ENCODE data around the gene ACAD11. TPM values are rescaled to one million over a fixed set of nuclear protein-coding genes. Genes with fewer than 3 reads are reported as not detected.

Gene ACAD11
- total RNA-seq, 1 experiment from 2014 or later = 12.6 TPM

DNA sequence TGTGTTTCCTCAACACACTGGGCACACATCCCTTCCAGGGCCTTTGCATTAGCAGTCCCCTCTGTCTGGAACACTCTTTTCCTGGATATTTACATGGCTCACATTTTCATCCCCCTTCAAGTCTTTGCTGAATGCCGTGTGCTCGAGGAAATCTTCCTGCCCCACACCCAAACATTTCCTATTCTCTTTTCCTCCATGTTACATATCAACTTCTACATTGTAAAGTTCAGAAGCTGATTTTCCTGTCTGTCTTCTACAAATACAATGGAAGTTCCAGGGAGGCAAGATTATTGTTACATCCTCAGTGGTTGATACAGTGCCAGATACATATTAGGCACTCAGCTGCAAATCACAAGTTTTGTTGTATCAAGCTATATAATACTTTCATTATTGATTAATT is 4.1 kb downstream of the ACAD11 start:
- ChIA-PET POLR2A (no interaction called here), RAD21 (ENCODE audit: low non-redundant PET in 1 of 2, low total read pairs in 2 of 2, uncharacterized antibody in 2 of 2, unreplicated experiment in 2 of 2) (no interaction called here), CTCF (no interaction called here)
- DNase-seq (ENCODE audit: low read depth, low spot score) (no peak), ATAC-seq (no peak)
- Histone ChIP-seq H3K36me3 (ENCODE audit: control insufficient read depth in 1 of 2, insufficient read depth in 2 of 2, low read length in 2 of 2) (no peaks in the 10 kb centered on the region), H2AFZ (ENCODE audit: low read depth, low read length, poor library complexity, severe bottlenecking) (no peak overlapping the region), H3K27ac (ENCODE audit: low read depth, low read length) (no peak overlapping the region), H3K79me2 (ENCODE audit: insufficient read depth, low read length) (peaks cover 17% of the 10 kb centered on the region), H3K9me2 (ENCODE audit: insufficient read depth) (no peaks in the 10 kb centered on the region), H3K27me3 (ENCODE audit: insufficient read depth, low read length) (no peaks in the 10 kb centered on the region), H3K9ac (ENCODE audit: low read length) (no peak overlapping the region), H3K4me3 (replicated peaks in 1 of 2; ENCODE audit: low read depth in 1 of 2, low read length in 2 of 2) (no peak overlapping the region), H3K4me1 (ENCODE audit: control insufficient read depth in 1 of 2, insufficient read depth in 2 of 2, low read length in 2 of 2) (peaks cover 0 to 9% of the 10 kb centered on the region in 2 experiments; a peak in 2 of 4 replicates), H3K9me3 (ENCODE audit: control insufficient read depth in 1 of 2, insufficient read depth in 1 of 2, low read depth in 1 of 2, low read length in 2 of 2) (no peaks in the 10 kb centered on the region), H4K20me1 (ENCODE audit: insufficient read depth) (no peaks in the 10 kb centered on the region), H3K4me2 (ENCODE audit: low read length) (no peak overlapping the region)
- no TSS peak for BruUV-seq (replicated peaks)
- intact Hi-C loops (cut with micrococcal nuclease) = no loop called here
- TF ChIP-seq ELF1 (IDR thresholded peaks at IDR 0.05; ENCODE audit: borderline replicate concordance, low read depth) = no peak
- TF ChIP-seq CEBPB (IDR thresholded peaks at IDR 0.05; ENCODE audit: low read depth) = no peak
- no peak for TF ChIP-seq EZH2 (IDR thresholded peaks at IDR 0.05)
- TF ChIP-seq ZFX (IDR thresholded peaks at IDR 0.05) = no peak

DNA sequence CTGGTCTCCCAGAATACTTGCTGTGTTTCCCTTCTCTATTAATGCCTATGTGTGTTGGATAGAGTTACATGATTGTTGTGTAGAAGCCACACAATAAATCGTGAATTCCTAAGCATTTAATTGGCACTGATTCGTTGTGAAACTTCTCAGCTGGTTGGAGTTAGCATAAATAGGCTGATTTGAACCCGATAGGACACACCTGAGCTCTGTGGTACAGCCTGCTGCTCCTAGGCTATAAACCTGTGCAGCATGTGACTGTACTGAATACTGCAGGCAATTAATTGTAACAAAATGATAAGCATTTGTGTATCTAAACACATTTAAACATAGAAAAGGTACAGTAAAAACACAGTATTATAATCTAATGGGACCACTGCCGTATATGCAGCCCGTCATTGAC is 4.9 kb downstream of the ACAD11 start:
- intact Hi-C loops (cut with micrococcal nuclease) = no loop called here
- no peaks in the 10 kb centered on the region for H3K9me3 ChIP-seq (ENCODE audit: control insufficient read depth in 1 of 2, insufficient read depth in 1 of 2, low read depth in 1 of 2, low read length in 2 of 2)
- H3K4me3 ChIP-seq (replicated peaks in 1 of 2; ENCODE audit: low read depth in 1 of 2, low read length in 2 of 2) = no peak overlapping the region
- H3K27ac ChIP-seq (ENCODE audit: low read depth, low read length) = no peak overlapping the region
- DNase-seq (ENCODE audit: low read depth, low spot score) (no peak), ATAC-seq (no peak)
- H3K36me3 ChIP-seq (ENCODE audit: control insufficient read depth in 1 of 2, insufficient read depth in 2 of 2, low read length in 2 of 2) = no peaks in the 10 kb centered on the region
- CTCF ChIA-PET = no interaction called here
- peaks cover 0 to 9% of the 10 kb centered on the region in 2 experiments; a peak in 2 of 4 replicates for H3K4me1 ChIP-seq (ENCODE audit: control insufficient read depth in 1 of 2, insufficient read depth in 2 of 2, low read length in 2 of 2)
- H3K4me2 ChIP-seq (ENCODE audit: low read length) = no peak overlapping the region
- RAD21 ChIA-PET (ENCODE audit: low non-redundant PET in 1 of 2, low total read pairs in 2 of 2, uncharacterized antibody in 2 of 2, unreplicated experiment in 2 of 2) = no interaction called here
- H3K9me2 ChIP-seq (ENCODE audit: insufficient read depth) = no peaks in the 10 kb centered on the region
- H3K9ac ChIP-seq (ENCODE audit: low read length) = no peak overlapping the region
- peaks cover 13% of the 10 kb centered on the region; the same call in 1 of the 2 replicates for H3K79me2 ChIP-seq (ENCODE audit: insufficient read depth, low read length)
- POLR2A ChIA-PET = no interaction called here
- no peaks in the 10 kb centered on the region for H4K20me1 ChIP-seq (ENCODE audit: insufficient read depth)
- H2AFZ ChIP-seq (ENCODE audit: low read depth, low read length, poor library complexity, severe bottlenecking) = no peak overlapping the region
- no peaks in the 10 kb centered on the region for H3K27me3 ChIP-seq (ENCODE audit: insufficient read depth, low read length)
- no TSS peak for BruUV-seq (replicated peaks)
- no peak for TF ChIP-seq JUND (IDR thresholded peaks at IDR 0.05)
- TF ChIP-seq SP1 (IDR thresholded peaks at IDR 0.05; ENCODE audit: low read depth) = no peak
- TF ChIP-seq EGR1 (IDR thresholded peaks at IDR 0.05; ENCODE audit: low read depth) = no peak
- TF ChIP-seq SIN3A (IDR thresholded peaks at IDR 0.05; ENCODE audit: low read depth) = no peak
- TF ChIP-seq, protein P1, sequence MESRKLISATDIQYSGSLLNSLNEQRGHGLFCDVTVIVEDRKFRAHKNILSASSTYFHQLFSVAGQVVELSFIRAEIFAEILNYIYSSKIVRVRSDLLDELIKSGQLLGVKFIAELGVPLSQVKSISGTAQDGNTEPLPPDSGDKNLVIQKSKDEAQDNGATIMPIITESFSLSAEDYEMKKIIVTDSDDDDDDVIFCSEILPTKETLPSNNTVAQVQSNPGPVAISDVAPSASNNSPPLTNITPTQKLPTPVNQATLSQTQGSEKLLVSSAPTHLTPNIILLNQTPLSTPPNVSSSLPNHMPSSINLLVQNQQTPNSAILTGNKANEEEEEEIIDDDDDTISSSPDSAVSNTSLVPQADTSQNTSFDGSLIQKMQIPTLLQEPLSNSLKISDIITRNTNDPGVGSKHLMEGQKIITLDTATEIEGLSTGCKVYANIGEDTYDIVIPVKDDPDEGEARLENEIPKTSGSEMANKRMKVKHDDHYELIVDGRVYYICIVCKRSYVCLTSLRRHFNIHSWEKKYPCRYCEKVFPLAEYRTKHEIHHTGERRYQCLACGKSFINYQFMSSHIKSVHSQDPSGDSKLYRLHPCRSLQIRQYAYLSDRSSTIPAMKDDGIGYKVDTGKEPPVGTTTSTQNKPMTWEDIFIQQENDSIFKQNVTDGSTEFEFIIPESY (IDR thresholded peaks at IDR 0.05; ENCODE audit: extremely low read depth, insufficient replicate concordance, low read length) = no peak
- TF ChIP-seq ZNF274 (IDR thresholded peaks at IDR 0.05; ENCODE audit: low read depth, low read length) = no peak
- no peak for TF ChIP-seq RAD21 (IDR thresholded peaks at IDR 0.05; ENCODE audit: low read depth)
- no peak for TF ChIP-seq CBX3 (IDR thresholded peaks at IDR 0.05; ENCODE audit: low read depth)
- TF ChIP-seq, protein P2, sequence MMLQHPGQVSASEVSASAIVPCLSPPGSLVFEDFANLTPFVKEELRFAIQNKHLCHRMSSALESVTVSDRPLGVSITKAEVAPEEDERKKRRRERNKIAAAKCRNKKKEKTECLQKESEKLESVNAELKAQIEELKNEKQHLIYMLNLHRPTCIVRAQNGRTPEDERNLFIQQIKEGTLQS (IDR thresholded peaks at IDR 0.05) = no peak
- TF ChIP-seq EZH2phosphoT487 (IDR thresholded peaks at IDR 0.05; ENCODE audit: borderline replicate concordance) = no peak
- TF ChIP-seq, protein P3, sequence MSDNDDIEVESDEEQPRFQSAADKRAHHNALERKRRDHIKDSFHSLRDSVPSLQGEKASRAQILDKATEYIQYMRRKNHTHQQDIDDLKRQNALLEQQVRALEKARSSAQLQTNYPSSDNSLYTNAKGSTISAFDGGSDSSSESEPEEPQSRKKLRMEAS (IDR thresholded peaks at IDR 0.05) = no peak
- no peak for TF ChIP-seq CEBPB (IDR thresholded peaks at IDR 0.05; ENCODE audit: low read depth)
- no peak for TF ChIP-seq ZFX (IDR thresholded peaks at IDR 0.05)
- TF ChIP-seq, protein P4, sequence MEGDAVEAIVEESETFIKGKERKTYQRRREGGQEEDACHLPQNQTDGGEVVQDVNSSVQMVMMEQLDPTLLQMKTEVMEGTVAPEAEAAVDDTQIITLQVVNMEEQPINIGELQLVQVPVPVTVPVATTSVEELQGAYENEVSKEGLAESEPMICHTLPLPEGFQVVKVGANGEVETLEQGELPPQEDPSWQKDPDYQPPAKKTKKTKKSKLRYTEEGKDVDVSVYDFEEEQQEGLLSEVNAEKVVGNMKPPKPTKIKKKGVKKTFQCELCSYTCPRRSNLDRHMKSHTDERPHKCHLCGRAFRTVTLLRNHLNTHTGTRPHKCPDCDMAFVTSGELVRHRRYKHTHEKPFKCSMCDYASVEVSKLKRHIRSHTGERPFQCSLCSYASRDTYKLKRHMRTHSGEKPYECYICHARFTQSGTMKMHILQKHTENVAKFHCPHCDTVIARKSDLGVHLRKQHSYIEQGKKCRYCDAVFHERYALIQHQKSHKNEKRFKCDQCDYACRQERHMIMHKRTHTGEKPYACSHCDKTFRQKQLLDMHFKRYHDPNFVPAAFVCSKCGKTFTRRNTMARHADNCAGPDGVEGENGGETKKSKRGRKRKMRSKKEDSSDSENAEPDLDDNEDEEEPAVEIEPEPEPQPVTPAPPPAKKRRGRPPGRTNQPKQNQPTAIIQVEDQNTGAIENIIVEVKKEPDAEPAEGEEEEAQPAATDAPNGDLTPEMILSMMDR (IDR thresholded peaks at IDR 0.05 in 2 of 3, conservative IDR thresholded peaks at IDR 0.05 in 1 of 3; ENCODE audit: borderline replicate concordance in 1 of 3, insufficient read depth in 1 of 3, low read depth in 2 of 3, low read length in 2 of 3) = no peak
- no peak for TF ChIP-seq YY1 (IDR thresholded peaks at IDR 0.05; ENCODE audit: extremely low read depth, insufficient replicate concordance, low read depth, low read length)
- TF ChIP-seq POLR2A (IDR thresholded peaks at IDR 0.05; ENCODE audit: borderline replicate concordance, extremely low read depth, insufficient read depth, insufficient read length) = no peak
- TF ChIP-seq TCF7L2 (IDR thresholded peaks at IDR 0.05; ENCODE audit: borderline replicate concordance, extremely low read depth, insufficient read depth, insufficient read length) = no peak

All from HCT116 (cell line).